Transverse colon (tissue), 4 donors: ENCODE results near the gene ASGR1. TPM values are rescaled to one million over a fixed set of nuclear protein-coding genes. Genes with fewer than 3 reads are reported as not detected.

ENCODE experiments used
- DNase-seq: peaks from one replicate; pipeline ENCODE4 v3.0.0-alpha.2; 2019
- H3K27ac ChIP-seq, 4 donors: fragments of 200-600 bp; sonication (generic); 2 replicates each; pipeline ENCODE4 v1.5.1; 2016 to 2018; ENCODE audit warnings: inconsistent platforms in 4 of 4
- H3K27me3 ChIP-seq: fragments of 200-600 bp; sonication (generic); 2 replicates; pipeline ENCODE4 v1.5.1; 2017; ENCODE audit warnings: inconsistent platforms
- H3K36me3 ChIP-seq, 4 donors: fragments of 200-600 bp; sonication (generic); 2 replicates each; pipeline ENCODE4 v1.5.1; 2017 to 2019; ENCODE audit warnings: inconsistent platforms in 4 of 4
- H3K4me1 ChIP-seq, 4 donors: fragments of 200-600 bp; sonication (generic); 2 replicates each; pipeline ENCODE4 v1.5.1; 2017 to 2020; ENCODE audit warnings: inconsistent platforms in 4 of 4
- H3K4me3 ChIP-seq, 4 donors: fragments of 200-600 bp; sonication (generic); 1 replicate in 1 of 4; 2 replicates in 3 of 4; pipeline versions ENCODE4 v1.5.1 to v1.6.1; 2017 to 2019; ENCODE audit warnings: inconsistent platforms in 4 of 4
- H3K9me3 ChIP-seq, 2 donors: fragments of 200-600 bp; sonication (generic); 2 replicates each; pipeline ENCODE4 v1.5.1; 2017 to 2019; ENCODE audit warnings: inconsistent platforms in 2 of 2
- EP300 ChIP-seq: sonication (generic); formaldehyde crosslinking; IDR thresholded peaks from one replicate; pipeline ENCODE4 v1.6.1; 2017; ENCODE audit warnings: antibody characterized with exemption, low read depth
- POLR2A ChIP-seq: fragments of 450-650 bp; IDR thresholded peaks from one replicate; pipeline ENCODE4 v1.6.1; 2016; ENCODE audit warnings: antibody characterized with exemption, mild to moderate bottlenecking, moderate library complexity
- POLR2AphosphoS5 ChIP-seq, 3 donors: sonication (generic); formaldehyde crosslinking; IDR thresholded peaks; one replicate each; pipeline ENCODE4 v1.6.1; 2016; ENCODE audit warnings: antibody characterized with exemption in 3 of 3
- WGBS, 2 donors: methylation state at CpG; one replicate each; pipeline ENCODE4 v1.1.5; 2018; ENCODE audit warnings: low coverage in 1 of 2; 5-methylcytosine and 5-hydroxymethylcytosine counted together
- in situ Hi-C, 4 donors: fragments of 200-750 bp; cut with MboI; loops; one replicate each; pipeline versions ENCODE4 v1.15.0 to v1.15.1; 2017; ENCODE audit warnings: low sequenced_read_pairs in 3 of 4, low pct_ligation_motif_present in 1 of 4, low pct_unique_long_range_greater_than_20kb in 1 of 4
- intact Hi-C: fragments of 100-400 bp; cut with DNase I; formaldehyde crosslinking; loops from one replicate; pipeline ENCODE4 v1.15.1; 2023; ENCODE audit warnings: low total_unique reads
- total RNA-seq, 4 donors: library from RNA; depleted of rRNA; stranded (reverse); fragments of >200 nt; gene quantifications; one replicate each; pipeline ENCODE4 v1.1.0, GENCODE V29; 2016
- TF ChIP-seq, protein P1 (sequence below), 5 experiments: fragments of 200-600 bp in 3 of 5; fragments of 450-650 bp in 2 of 5; sonication (generic) in 3 of 5; IDR thresholded peaks; 1 replicate in 2 of 5; 2 replicates in 3 of 5; pipeline ENCODE4 v1.5.1; 2016 to 2017; ENCODE audit warnings: antibody characterized with exemption in 5 of 5, inconsistent platforms in 3 of 5, mild to moderate bottlenecking in 2 of 5, moderate library complexity in 1 of 5

Gene ASGR1
- total RNA-seq, 4 donors from 2014 or later = 0.48 to 0.82 TPM; not detected in 2

DNA sequence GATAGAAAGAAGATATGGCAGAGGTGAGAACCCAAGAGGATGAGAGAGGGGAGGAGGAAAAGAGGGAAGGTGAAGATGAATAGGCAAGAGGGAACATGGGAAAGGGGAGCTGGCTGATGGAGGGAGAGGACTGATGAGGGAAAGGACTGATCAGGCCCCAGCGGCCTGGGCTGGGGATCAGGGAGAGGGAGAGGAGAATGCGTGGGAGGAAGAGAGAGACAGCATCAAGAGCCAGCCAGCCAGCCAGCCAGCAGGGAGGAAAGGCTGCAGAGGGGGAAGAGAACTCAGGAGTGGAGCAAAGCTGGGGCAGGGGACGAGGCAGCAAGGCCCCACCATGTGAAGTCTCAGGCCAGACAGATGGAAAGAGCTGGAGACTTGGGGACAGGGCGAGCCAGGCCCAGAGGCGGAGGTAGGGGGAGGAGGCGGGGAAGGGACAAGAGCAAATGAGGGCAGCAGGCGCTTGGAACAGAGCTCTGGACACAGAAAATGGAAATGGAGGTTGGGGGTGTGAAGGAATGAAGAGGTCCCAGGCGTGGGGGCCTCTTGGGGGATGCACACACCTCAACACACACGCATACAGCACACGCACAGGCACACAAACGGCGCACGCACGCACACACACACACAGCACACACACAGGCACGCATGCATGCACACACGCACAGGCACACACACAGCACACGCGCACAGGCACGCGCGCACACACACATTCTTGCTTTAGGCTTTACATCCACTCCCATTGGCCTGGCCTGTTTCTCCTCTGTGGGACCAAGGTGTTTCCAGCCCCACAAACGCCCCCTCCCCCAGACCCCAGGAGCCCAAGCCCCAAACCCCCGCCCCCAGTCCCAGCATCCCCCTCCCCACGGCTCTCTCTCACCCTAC, 28.2 kb upstream of the ASGR1 start:
- Histone ChIP-seq H3K9me3 (no peaks in the 10 kb centered on the region), H3K27me3 (no peaks in the 10 kb centered on the region), H3K4me1 (peaks cover 3 to 15% (median 7%) of the 10 kb centered on the region in 4 donors), H3K36me3 (no peaks in the 10 kb centered on the region), H3K4me3 (no peak overlapping the region), H3K27ac (peak overlapping the region in 1 of 4 donors; percentile 15)
- 78 to 85% methylated on average over 3 to 23 of the region's 24 CpGs for WGBS, 2 donors
- in situ Hi-C loops (no loop called here), intact Hi-C loops (no loop called here)
- TF ChIP-seq POLR2AphosphoS5 (IDR thresholded peaks at IDR 0.05) = no peak
- no peak for TF ChIP-seq EP300
- TF ChIP-seq, protein P1, sequence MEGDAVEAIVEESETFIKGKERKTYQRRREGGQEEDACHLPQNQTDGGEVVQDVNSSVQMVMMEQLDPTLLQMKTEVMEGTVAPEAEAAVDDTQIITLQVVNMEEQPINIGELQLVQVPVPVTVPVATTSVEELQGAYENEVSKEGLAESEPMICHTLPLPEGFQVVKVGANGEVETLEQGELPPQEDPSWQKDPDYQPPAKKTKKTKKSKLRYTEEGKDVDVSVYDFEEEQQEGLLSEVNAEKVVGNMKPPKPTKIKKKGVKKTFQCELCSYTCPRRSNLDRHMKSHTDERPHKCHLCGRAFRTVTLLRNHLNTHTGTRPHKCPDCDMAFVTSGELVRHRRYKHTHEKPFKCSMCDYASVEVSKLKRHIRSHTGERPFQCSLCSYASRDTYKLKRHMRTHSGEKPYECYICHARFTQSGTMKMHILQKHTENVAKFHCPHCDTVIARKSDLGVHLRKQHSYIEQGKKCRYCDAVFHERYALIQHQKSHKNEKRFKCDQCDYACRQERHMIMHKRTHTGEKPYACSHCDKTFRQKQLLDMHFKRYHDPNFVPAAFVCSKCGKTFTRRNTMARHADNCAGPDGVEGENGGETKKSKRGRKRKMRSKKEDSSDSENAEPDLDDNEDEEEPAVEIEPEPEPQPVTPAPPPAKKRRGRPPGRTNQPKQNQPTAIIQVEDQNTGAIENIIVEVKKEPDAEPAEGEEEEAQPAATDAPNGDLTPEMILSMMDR (IDR thresholded peaks at IDR 0.05) = no peak
- no peak for TF ChIP-seq POLR2A
- DNase-seq = no peak

DNA sequence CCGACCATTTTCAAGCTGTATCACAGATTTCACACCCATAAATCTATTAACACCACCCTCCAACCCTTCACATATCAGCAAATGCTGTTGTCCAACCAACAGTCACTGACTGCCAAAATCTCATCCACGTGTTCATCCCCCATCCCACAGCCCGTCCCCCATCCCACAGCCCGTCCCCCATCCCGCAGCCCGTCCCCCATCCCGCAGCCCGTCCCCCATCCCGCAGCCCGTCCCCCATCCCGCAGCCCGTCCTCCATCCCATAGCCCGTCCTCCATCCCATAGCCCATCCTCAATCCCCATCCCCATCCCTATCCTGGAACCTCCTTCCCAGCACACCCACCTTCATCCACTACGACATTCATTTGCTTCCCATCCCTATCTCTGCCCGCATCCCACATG, 26.4 kb upstream of the ASGR1 start:
- intact Hi-C loops = no loop called here
- peak overlapping the region; percentile 51 to 73 (median 60) for H3K27ac ChIP-seq
- H3K4me1 ChIP-seq = peaks cover 3 to 15% (median 5%) of the 10 kb centered on the region in 4 donors
- H3K4me3 ChIP-seq = peak overlapping the region in 3 of 4 donors; percentile 24 to 49 (median 38)
- 41 to 62% methylated on average over 6 to 15 of the region's 15 CpGs for WGBS, 2 donors
- no peaks in the 10 kb centered on the region for H3K27me3 ChIP-seq
- no peaks in the 10 kb centered on the region for H3K36me3 ChIP-seq
- no peak for DNase-seq
- no peaks in the 10 kb centered on the region for H3K9me3 ChIP-seq
- TF ChIP-seq EP300 (no peak), POLR2A (no peak), POLR2AphosphoS5 (IDR thresholded peaks at IDR 0.05) (no peak)
- TF ChIP-seq, protein P1 (IDR thresholded peaks at IDR 0.05) = no peak
- in situ Hi-C loops = no loop called here

DNA sequence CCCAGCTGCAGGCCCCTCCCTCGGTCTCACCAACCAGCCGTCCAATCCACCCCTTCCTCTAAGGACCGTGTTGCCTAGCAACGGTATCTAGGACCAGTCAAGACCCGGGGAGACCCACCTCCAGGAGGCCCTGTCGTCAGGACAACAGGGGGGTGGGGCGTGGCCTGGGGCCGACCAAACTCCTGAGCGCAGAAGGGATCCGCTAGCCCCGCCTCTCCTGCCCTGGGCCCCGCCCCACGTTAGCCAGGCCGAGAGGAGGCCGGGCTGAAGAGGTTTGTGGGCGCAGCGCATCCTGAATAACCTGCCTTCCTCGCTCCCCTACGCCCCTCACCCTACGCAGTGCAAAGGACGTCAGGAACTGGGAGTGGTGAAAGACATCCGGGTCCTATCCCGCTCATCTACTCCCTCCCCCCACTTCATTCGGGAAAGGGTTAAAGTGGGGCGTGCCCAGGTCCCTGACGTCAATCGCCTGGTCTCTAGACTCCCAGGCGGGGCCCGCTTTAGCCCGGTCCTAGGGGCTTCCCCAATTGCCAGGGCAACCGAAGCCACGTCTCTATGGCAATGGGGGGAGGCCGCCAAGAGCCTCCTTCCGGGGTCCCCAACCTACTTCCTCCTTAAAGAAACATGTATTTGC, 25.8 kb upstream of the ASGR1 start:
- in situ Hi-C loops (no loop called here), intact Hi-C loops (no loop called here)
- H3K4me3 ChIP-seq = peak overlapping the region; percentile 22 to 49 (median 31)
- TF ChIP-seq POLR2AphosphoS5 (IDR thresholded peaks at IDR 0.05) (peak in 1 of 3 donors; percentile 9), EP300 (no peak)
- no peaks in the 10 kb centered on the region for H3K36me3 ChIP-seq
- H3K9me3 ChIP-seq = no peaks in the 10 kb centered on the region
- WGBS, 2 donors = 1% methylated on average over 25 of the region's 34 CpGs; no CpG with 5 or more reads in 1 of the 2 donors
- DNase-seq = peak; percentile 87
- no peaks in the 10 kb centered on the region for H3K27me3 ChIP-seq
- H3K4me1 ChIP-seq = peaks cover 3 to 15% (median 5%) of the 10 kb centered on the region in 4 donors
- peak overlapping the region; percentile 51 to 73 (median 60) for H3K27ac ChIP-seq

DNA sequence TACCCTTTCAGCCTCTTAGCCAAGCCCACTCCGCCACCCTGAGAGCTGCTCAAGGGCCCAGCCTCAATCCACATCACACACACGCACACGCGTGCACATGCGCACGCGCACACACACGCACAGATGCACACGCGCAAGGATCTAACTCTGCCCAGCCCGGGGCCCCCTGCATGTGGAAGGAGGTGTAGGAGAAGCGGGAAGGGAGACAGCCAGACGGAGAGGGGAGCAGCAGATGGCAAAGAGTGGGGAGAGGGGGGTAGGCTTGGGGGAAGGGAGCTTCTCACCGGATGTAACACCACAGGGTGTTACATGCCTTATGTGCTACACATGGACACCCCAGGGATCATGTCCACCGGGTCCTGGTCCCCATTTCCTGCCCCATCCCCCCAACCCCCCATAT, 25.2 kb upstream of the ASGR1 start:
- no peak for DNase-seq
- no peaks in the 10 kb centered on the region for H3K36me3 ChIP-seq
- no peaks in the 10 kb centered on the region for H3K9me3 ChIP-seq
- no peak for TF ChIP-seq EP300
- TF ChIP-seq POLR2AphosphoS5 (IDR thresholded peaks at IDR 0.05) = no peak
- no peak for TF ChIP-seq POLR2A
- TF ChIP-seq, protein P1 (IDR thresholded peaks at IDR 0.05) = no peak
- H3K4me1 ChIP-seq = peaks cover 3 to 15% (median 5%) of the 10 kb centered on the region in 4 donors
- WGBS, 2 donors = 76% methylated on average over 15 of the region's 15 CpGs; no CpG with 5 or more reads in 1 of the 2 donors
- no peaks in the 10 kb centered on the region for H3K27me3 ChIP-seq
- H3K4me3 ChIP-seq = peak overlapping the region in 1 of 4 donors; percentile 49
- in situ Hi-C loops = no loop called here
- intact Hi-C loops = no loop called here
- peak overlapping the region; percentile 51 to 73 (median 60) for H3K27ac ChIP-seq
